ENCODE results near the gene RAB40A.

GRCh38 chrX:103503853-103504207, 15.5 kb downstream of the RAB40A start:
- TF ChIP-seq POLR2A (IDR thresholded peaks at IDR 0.05; ENCODE audit: extremely low read depth, insufficient read length) = no peak
- no peak for TF ChIP-seq CTCF (IDR thresholded peaks at IDR 0.05; ENCODE audit: low read depth, low read length)

Measured in NB4 (cell line).